Measurements from ENCODE around the gene MGAT3.

DNA sequence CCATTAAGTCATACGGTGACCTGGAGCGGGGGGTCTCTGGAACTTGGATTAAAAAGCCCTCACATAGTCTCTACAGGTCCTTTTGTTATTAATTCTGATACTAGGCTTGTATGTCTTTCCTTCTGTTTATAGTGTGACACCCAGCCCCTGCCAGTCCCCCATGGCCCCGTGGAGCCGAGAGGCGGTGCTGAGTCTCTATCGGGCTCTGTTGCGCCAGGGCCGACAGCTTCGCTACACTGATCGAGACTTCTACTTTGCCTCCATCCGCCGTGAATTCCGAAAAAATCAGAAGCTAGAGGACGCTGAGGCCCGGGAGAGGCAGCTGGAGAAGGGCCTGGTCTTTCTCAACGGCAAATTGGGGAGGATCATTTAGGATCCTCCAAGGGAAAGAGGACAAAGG is 47.3 kb downstream of the MGAT3 start:
- TF ChIP-seq EZH2 (IDR thresholded peaks at IDR 0.05; ENCODE audit: borderline replicate concordance, low read depth, low read length, severe bottlenecking), result no peak
- TF ChIP-seq, protein P1, sequence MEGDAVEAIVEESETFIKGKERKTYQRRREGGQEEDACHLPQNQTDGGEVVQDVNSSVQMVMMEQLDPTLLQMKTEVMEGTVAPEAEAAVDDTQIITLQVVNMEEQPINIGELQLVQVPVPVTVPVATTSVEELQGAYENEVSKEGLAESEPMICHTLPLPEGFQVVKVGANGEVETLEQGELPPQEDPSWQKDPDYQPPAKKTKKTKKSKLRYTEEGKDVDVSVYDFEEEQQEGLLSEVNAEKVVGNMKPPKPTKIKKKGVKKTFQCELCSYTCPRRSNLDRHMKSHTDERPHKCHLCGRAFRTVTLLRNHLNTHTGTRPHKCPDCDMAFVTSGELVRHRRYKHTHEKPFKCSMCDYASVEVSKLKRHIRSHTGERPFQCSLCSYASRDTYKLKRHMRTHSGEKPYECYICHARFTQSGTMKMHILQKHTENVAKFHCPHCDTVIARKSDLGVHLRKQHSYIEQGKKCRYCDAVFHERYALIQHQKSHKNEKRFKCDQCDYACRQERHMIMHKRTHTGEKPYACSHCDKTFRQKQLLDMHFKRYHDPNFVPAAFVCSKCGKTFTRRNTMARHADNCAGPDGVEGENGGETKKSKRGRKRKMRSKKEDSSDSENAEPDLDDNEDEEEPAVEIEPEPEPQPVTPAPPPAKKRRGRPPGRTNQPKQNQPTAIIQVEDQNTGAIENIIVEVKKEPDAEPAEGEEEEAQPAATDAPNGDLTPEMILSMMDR (IDR thresholded peaks at IDR 0.05; ENCODE audit: extremely low read depth in 1 of 2, insufficient read depth in 1 of 2, low read depth in 1 of 2, low read length in 2 of 2), result no peak

Measured in endothelial cell of umbilical vein (primary cell).